Tibial nerve (tissue), 3 donors: ENCODE measurements around the gene AUTS2.

Experiments
- CTCF ChIP-seq, 5 experiments: fragments of 200-600 bp in 3 of 5; fragments of 450-650 bp in 2 of 5; sonication (generic) in 3 of 5; IDR thresholded peaks; one replicate each; pipeline ENCODE4 v1.5.1; 2016 to 2019; ENCODE audit warnings: antibody characterized with exemption in 5 of 5, mild to moderate bottlenecking in 3 of 5, moderate library complexity in 2 of 5
- POLR2A ChIP-seq, 2 donors: fragments of 450-650 bp; IDR thresholded peaks; one replicate each; pipeline ENCODE4 v1.6.1; 2017; ENCODE audit warnings: antibody characterized with exemption in 2 of 2, mild to moderate bottlenecking in 2 of 2, moderate library complexity in 2 of 2

- TF ChIP-seq CTCF (IDR thresholded peaks at IDR 0.05) (no peak), POLR2A (IDR thresholded peaks at IDR 0.05) (no peak)
These were observed 579.9 kb downstream of the AUTS2 start for GRCh38 chr7:70178211-70178610.
